HepG2 (cell line): Measurements from ENCODE around the gene ATG2A. TPM values are rescaled to one million over a fixed set of nuclear protein-coding genes. Genes with fewer than 3 reads are reported as not detected.

ENCODE experiments used
- ATAC-seq: fragments of 200-7000 bp; cut with Tn5 transposase; 3 replicates; pipeline ENCODE4 v1.9.1; 2020; ENCODE audit warnings: mild to moderate bottlenecking, moderate library complexity
- BruUV-seq: library from RNA; stranded (reverse); fragments of 400-500 nt; replicated peaks from 2 replicates; lab custom pipeline; 2021; lab: Mats Ljungman, UMichigan
- CTCF ChIA-PET: fragments of 300-600 bp; formaldehyde crosslinking; extraction: SDS; loops from one replicate; lab custom pipeline; 2021; ENCODE audit warnings: low total read pairs, inconsistent platforms, low intra/inter-chr PET ratio; lab: Yijun Ruan, JAX
- POLR2A ChIA-PET: fragments of 350-600 bp; sonication (Branson Sonifier 250); formaldehyde crosslinking; loops from one replicate; lab custom pipeline; 2020; ENCODE audit warnings: antibody characterized with exemption, inconsistent platforms; lab: Yijun Ruan, JAX
- DNase-seq: peaks from one replicate; pipeline ENCODE4 v3.0.0-alpha.2; 2015; ENCODE audit warnings: low spot score
- FAIRE-seq: peaks from 3 replicates; lab custom pipeline; 2011; peaks lifted over from hg19 to GRCh38; lab: Jason Lieb, UNC
- H2AFZ ChIP-seq: one replicate; pipeline ENCODE4 v1.6.1; 2011; ENCODE audit warnings: low read length, inconsistent platforms
- H3K27ac ChIP-seq: fragments of 300-600 bp; 3 replicates; pipeline ENCODE4 v1.8.0; 2011; ENCODE audit warnings: mixed run types, mild to moderate bottlenecking, mixed read lengths, low read length, inconsistent platforms; ENCODE audit not compliant: insufficient read depth; ENCODE audit errors: extremely low read length
- H3K27me3 ChIP-seq, 2 experiments: fragments of 200-600 bp in 1 of 2; 2 replicates in 1 of 2; 3 replicates in 1 of 2; pipeline versions ENCODE4 v1.6.0 to v1.8.0; 2011; ENCODE audit warnings: low read length in 2 of 2, mild to moderate bottlenecking in 2 of 2, moderate library complexity in 2 of 2, inconsistent platforms in 1 of 2; ENCODE audit not compliant: insufficient read depth in 2 of 2, control insufficient read depth in 1 of 2
- H3K36me3 ChIP-seq, 2 experiments: fragments of 200-600 bp in 1 of 2; replicated peaks in 1 of 2; 2 replicates in 1 of 2; 3 replicates in 1 of 2; pipeline versions ENCODE4 v1.5.1 to v1.8.0; 2011; ENCODE audit warnings: low read length in 2 of 2, inconsistent platforms in 1 of 2; ENCODE audit not compliant: insufficient read depth in 2 of 2, control insufficient read depth in 1 of 2
- H3K4me1 ChIP-seq: 2 replicates; pipeline ENCODE4 v1.5.1; 2012; ENCODE audit warnings: low read length, inconsistent platforms; ENCODE audit not compliant: insufficient read depth
- H3K4me2 ChIP-seq: 2 replicates; pipeline ENCODE4 v1.6.0; 2011; ENCODE audit warnings: low read depth, low read length, inconsistent platforms
- H3K4me3 ChIP-seq, 3 experiments: fragments of 200-600 bp in 1 of 3; sonication (generic), shearing (Covaris generic) in 1 of 3; replicated peaks in 1 of 3; 2 replicates each; pipeline ENCODE4 v1.5.1; 2011 to 2016; ENCODE audit warnings: low read length in 3 of 3, inconsistent platforms in 2 of 3, low read depth in 2 of 3, mild to moderate bottlenecking in 2 of 3, control low read depth in 1 of 3, mixed read lengths in 1 of 3; ENCODE audit not compliant: insufficient read depth in 1 of 3
- H3K79me2 ChIP-seq: one replicate; pipeline ENCODE4 v1.6.1; 2011; ENCODE audit warnings: low read length, inconsistent platforms; ENCODE audit not compliant: insufficient read depth
- H3K9ac ChIP-seq: 2 replicates; pipeline ENCODE4 v1.6.0; 2011; ENCODE audit warnings: mild to moderate bottlenecking, low read depth, low read length, inconsistent platforms; ENCODE audit not compliant: insufficient read depth
- H3K9me3 ChIP-seq: 2 replicates; pipeline ENCODE4 v1.5.1; 2012; ENCODE audit warnings: mild to moderate bottlenecking, low read length
- H4K20me1 ChIP-seq: 2 replicates; pipeline ENCODE4 v1.6.0; 2011; ENCODE audit warnings: inconsistent platforms, mild to moderate bottlenecking, low read length, moderate library complexity; ENCODE audit not compliant: insufficient read depth
- ATRX ChIP-seq: sonication (generic); formaldehyde crosslinking; IDR thresholded peaks from 2 replicates; pipeline ENCODE4 v1.4.0; 2020; ENCODE audit warnings: missing genetic modification reagents, borderline replicate concordance
- ETV6 ChIP-seq: sonication (generic); formaldehyde crosslinking; conservative IDR thresholded peaks from 2 replicates; pipeline ENCODE4 v1.4.0; 2020; ENCODE audit warnings: missing genetic modification reagents
- HNRNPL ChIP-seq: fragments of 200-400 bp; formaldehyde crosslinking; IDR thresholded peaks from 2 replicates; pipeline ENCODE4 v1.6.1; 2017; ENCODE audit warnings: mild to moderate bottlenecking, low read depth, low read length
- IKZF1 ChIP-seq: fragments of 450-650 bp; IDR thresholded peaks from 2 replicates; pipeline ENCODE4 v1.7.1; 2016
- PCBP1 ChIP-seq: fragments of 200-400 bp; formaldehyde crosslinking; IDR thresholded peaks from 2 replicates; pipeline ENCODE4 v1.6.1; 2017; ENCODE audit warnings: mild to moderate bottlenecking, low read depth, low read length, borderline replicate concordance
- PHF21A ChIP-seq: sonication (generic); formaldehyde crosslinking; IDR thresholded peaks from 2 replicates; pipeline ENCODE4 v1.5.0; 2020; ENCODE audit warnings: mild to moderate bottlenecking, missing genetic modification reagents
- SCMH1 ChIP-seq: sonication (generic); formaldehyde crosslinking; IDR thresholded peaks from 2 replicates; pipeline ENCODE4 v1.9.0; 2021; ENCODE audit warnings: missing genetic modification reagents, mild to moderate bottlenecking, borderline replicate concordance
- TFE3 ChIP-seq: IDR thresholded peaks from 2 replicates; pipeline ENCODE4 v1.6.1; 2016
- THAP8 ChIP-seq: sonication (generic); formaldehyde crosslinking; IDR thresholded peaks from 2 replicates; pipeline ENCODE4 v1.5.1; 2020; ENCODE audit warnings: missing genetic modification reagents, mild to moderate bottlenecking, borderline replicate concordance
- TOE1 ChIP-seq: sonication (generic); formaldehyde crosslinking; IDR thresholded peaks from 2 replicates; pipeline ENCODE4 v1.4.0; 2020; ENCODE audit warnings: mild to moderate bottlenecking, missing genetic modification reagents
- XRCC5 ChIP-seq: fragments of 200-400 bp; formaldehyde crosslinking; optimal IDR thresholded peaks from 2 replicates; pipeline ENCODE3; 2017; ENCODE audit warnings: mild to moderate bottlenecking, low read length
- ZBTB7B ChIP-seq: sonication (generic); formaldehyde crosslinking; IDR thresholded peaks from 2 replicates; pipeline ENCODE4 v1.4.0; 2020; ENCODE audit warnings: missing genetic modification reagents
- ZFP37 ChIP-seq: sonication (generic); formaldehyde crosslinking; IDR thresholded peaks from 2 replicates; pipeline ENCODE4 v1.4.0; 2020; ENCODE audit warnings: missing genetic modification reagents, borderline replicate concordance
- ZNF264 ChIP-seq: sonication (generic); formaldehyde crosslinking; IDR thresholded peaks from 2 replicates; pipeline ENCODE4 v1.4.0; 2020; ENCODE audit warnings: missing genetic modification reagents
- ZNF710 ChIP-seq: sonication (generic); formaldehyde crosslinking; IDR thresholded peaks from 2 replicates; pipeline ENCODE4 v1.5.0; 2020; ENCODE audit warnings: mild to moderate bottlenecking, missing genetic modification reagents, borderline replicate concordance
- ZNF790 ChIP-seq: sonication (generic); formaldehyde crosslinking; IDR thresholded peaks from 2 replicates; pipeline ENCODE4 v1.8.0; 2022; ENCODE audit warnings: missing genetic modification reagents, mild to moderate bottlenecking, borderline replicate concordance
- ZNF850 ChIP-seq: sonication (generic); formaldehyde crosslinking; conservative IDR thresholded peaks from 2 replicates; pipeline ENCODE4 v1.9.0; 2021; ENCODE audit warnings: mild to moderate bottlenecking, missing genetic modification reagents
- ZSCAN31 ChIP-seq: sonication (generic); formaldehyde crosslinking; IDR thresholded peaks from 2 replicates; pipeline ENCODE4 v1.5.0; 2020; ENCODE audit warnings: low read depth, mild to moderate bottlenecking, missing genetic modification reagents
- WGBS: methylation state at CpG from one replicate; pipeline ENCODE4 v1.1.6; 2017; ENCODE audit warnings: low lambda C conversion rate; 5-methylcytosine and 5-hydroxymethylcytosine counted together
- in situ Hi-C: cut with HindIII; loops from 2 replicates; pipeline ENCODE4 v1.10.0; 2017; ENCODE audit warnings: low pct_unique_long_range_greater_than_20kb; ENCODE audit not compliant: extremely low pct_ligation_motif_present
- intact Hi-C: fragments of 100-400 bp; cut with micrococcal nuclease; formaldehyde crosslinking; loops from one replicate; pipeline ENCODE4 v1.10.0; 2022; ENCODE audit not compliant: unreplicated experiment
- polyA plus RNA-seq, 8 experiments: library from polyadenylated mRNA; depleted of rRNA in 3 of 8; stranded (reverse) in 7 of 8; unstranded in 1 of 8; fragments of >200 nt; fragmentation: Illumina TruSeq in 4 of 8; extraction: Trizol in 4 of 8; gene quantifications; 2 replicates each; pipeline versions ENCODE4 v1.2.1 to v1.2.3, GENCODE V29; 2011 to 2016; ENCODE audit warnings: low read depth in 4 of 8, missing spikeins in 1 of 8, mixed read lengths in 1 of 8; ENCODE audit not compliant: insufficient read depth in 1 of 8
- total RNA-seq, 5 experiments: library from RNA; depleted of rRNA; stranded (reverse); fragments of >200 nt; fragmentation: Illumina TruSeq; extraction: Trizol; gene quantifications; 2 replicates each; pipeline ENCODE4 v1.2.3, GENCODE V29; 2016; ENCODE audit warnings: low read depth in 1 of 5

The ATG2A gene
- total and polyA plus RNA-seq, 2 of the 13 experiments (the other 11 are each of a cell fraction or from before 2014, with no cell fraction given): 6.7 to 8.0 TPM

GRCh38 chr11:64894070-64894811 is 22.8 kb downstream of the ATG2A start:
- no TSS peak for BruUV-seq
- peak; percentile 51; the same call in 1 of the 2 replicates for TF ChIP-seq PHF21A
- no peak for TF ChIP-seq THAP8 (CRISPR knock-in tag)
- TF ChIP-seq ZNF264 (CRISPR knock-in tag): peak; percentile 60
- no peak for TF ChIP-seq ZNF790 (CRISPR knock-in tag)
- peak; percentile 16; the same call in 1 of the 2 replicates for TF ChIP-seq ZSCAN31 (CRISPR knock-in tag)
- peak; percentile 67; the same call in 1 of the 2 replicates for TF ChIP-seq ZNF710 (CRISPR knock-in tag)
- TF ChIP-seq XRCC5: peak; percentile 87
- 0 out of 2 replicates have a peak, but pooled peaks have one; percentile 85 for TF ChIP-seq PCBP1
- TF ChIP-seq ZFP37 (CRISPR knock-in tag): peak; percentile 84; the same call in 1 of the 2 replicates
- peak; percentile 96 for TF ChIP-seq ZBTB7B (CRISPR knock-in tag)
- TF ChIP-seq ETV6 (CRISPR knock-in tag): peak; percentile 60; the same call in 1 of the 2 replicates
- no peak for TF ChIP-seq SCMH1
- 0 out of 2 replicates have a peak, but pooled peaks have one; percentile 70 for TF ChIP-seq TFE3 (CRISPR knock-in tag)
- no peak for TF ChIP-seq IKZF1
- peak; percentile 100 for TF ChIP-seq HNRNPL
- TF ChIP-seq TOE1 (CRISPR knock-in tag): no peak; the same call in 1 of the 2 replicates
- TF ChIP-seq ZNF850 (CRISPR knock-in tag): no peak
- TF ChIP-seq ATRX (CRISPR knock-in tag): no peak

More at GRCh38 chr11:64894070-64894811, 22.8 kb downstream of the ATG2A start:
- H4K20me1 ChIP-seq: peaks cover 6% of the 10 kb centered on the region; the same call in 1 of the 2 replicates
- 5% methylated on average over 11 of the region's 14 CpGs for WGBS
- H3K36me3 ChIP-seq: peaks cover 5 to 15% of the 10 kb centered on the region in 2 experiments; a peak in 4 of 5 replicates
- FAIRE-seq (peak; percentile 76), DNase-seq (peak; percentile 76), ATAC-seq (peak; percentile 76)
- no peaks in the 10 kb centered on the region; a peak in 1 of 5 replicates for H3K27me3 ChIP-seq
- H3K79me2 ChIP-seq: peaks cover 27% of the 10 kb centered on the region
- peak overlapping the region; percentile 80 to 96 (median 95); a peak in 5 of 6 replicates for H3K4me3 ChIP-seq
- POLR2A ChIA-PET: interaction anchor here (0.8 to 11.5 kb wide), 10 partner anchors 18 to 538 kb away, joined by 3 to 132 read pairs (median 11); partner anchors contain the start of genes CDC42BPG, EHD1 and MEN1
- peak overlapping the region; percentile 68 for H3K9ac ChIP-seq
- no peak overlapping the region for H2AFZ ChIP-seq
- peak overlapping the region; percentile 94 for H3K4me2 ChIP-seq
- in situ Hi-C loops: loop anchor here (5.0 kb wide), 2 partner anchors 47 to 107 kb away; no protein-coding TSS in a partner anchor
- CTCF ChIA-PET: interaction anchor here (1.0 to 3.9 kb wide), 4 partner anchors 15 to 51 kb away, joined by 3 to 72 read pairs (median 6); no protein-coding TSS in a partner anchor
- peaks cover 47% of the 10 kb centered on the region for H3K4me1 ChIP-seq
- no peaks in the 10 kb centered on the region for H3K9me3 ChIP-seq
- intact Hi-C loops: loop anchor here (1.0 kb wide), 2 partner anchors 24 to 47 kb away; no protein-coding TSS in a partner anchor
- H3K27ac ChIP-seq: peak overlapping the region; percentile 88
